Measurements from ENCODE around the gene CNOT6.

Gene CNOT6

DNA sequence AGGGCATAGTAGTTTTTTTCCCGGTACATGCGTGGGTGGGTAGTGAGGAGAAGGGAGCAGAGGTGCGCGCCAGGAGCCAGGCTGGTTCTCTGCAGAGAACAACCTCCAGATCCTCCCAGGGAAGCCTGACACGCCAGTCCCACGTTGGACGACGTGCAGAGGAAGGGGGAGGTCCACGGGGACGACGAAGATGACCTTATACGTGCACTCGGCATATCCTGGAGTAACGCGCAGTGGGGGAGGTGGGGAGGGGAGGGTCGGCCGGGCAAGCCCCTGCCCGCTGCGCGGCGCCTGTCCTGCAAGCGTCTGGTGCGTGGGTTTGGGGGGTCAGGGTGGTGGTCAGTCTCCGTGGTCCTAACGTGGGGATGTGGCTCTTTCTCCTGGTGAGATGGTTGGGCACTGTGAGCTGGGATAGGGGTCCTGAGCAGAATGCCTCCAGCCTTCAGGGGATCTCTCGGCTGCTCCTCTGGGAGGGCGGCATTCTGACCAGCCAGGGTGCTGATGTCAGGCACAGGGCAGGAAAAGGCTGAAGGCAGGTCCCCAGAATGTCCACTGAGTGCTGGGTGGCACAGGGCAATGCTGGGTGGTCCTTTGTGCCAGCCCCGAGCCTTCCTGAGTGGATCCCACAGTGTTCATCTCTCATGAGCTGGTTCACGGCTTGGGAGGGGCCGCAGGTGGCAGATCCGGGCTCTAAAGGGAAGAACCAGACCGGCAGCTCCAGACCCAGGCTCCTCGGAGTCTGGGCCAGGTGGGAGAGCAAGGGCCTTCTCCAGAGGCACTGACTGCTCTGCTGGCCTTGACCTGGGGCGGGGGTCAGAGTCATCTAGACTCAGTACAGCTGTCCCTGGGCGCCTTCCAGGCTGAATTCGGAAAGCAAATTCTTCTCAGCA lies 107.7 kb downstream of the CNOT6 start:
- DNase-seq, result no peak

DNA sequence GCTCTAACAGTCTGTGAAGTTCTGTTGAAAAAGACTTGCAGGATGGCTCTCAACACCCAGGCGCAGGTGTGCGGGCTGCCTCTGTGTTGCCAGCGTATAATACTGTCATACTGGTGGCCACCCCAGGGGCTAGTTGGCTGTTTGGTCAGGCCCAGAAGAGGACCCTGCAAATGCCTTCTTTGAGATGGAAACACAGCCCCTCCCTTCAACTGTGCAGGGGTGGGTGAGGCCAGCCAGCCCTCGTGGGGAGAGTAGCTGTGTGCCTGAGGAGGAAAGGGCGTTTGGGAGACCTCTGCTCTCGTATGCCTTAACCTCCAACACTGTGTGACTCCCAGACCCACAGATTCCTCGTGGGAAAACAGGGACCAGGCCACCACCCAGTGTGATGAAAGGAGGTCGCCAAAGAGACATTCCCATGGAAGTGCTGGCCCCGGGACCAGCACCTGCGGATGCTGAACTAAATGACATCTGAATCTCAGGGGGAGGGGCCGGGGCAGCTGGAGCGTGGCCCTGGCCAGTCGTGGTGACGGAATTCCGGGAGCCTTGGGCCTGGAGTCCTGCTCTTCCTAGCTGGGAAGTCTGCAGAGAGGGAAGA lies 108.4 kb downstream of the CNOT6 start:
- DNase-seq, result no peak

DNA sequence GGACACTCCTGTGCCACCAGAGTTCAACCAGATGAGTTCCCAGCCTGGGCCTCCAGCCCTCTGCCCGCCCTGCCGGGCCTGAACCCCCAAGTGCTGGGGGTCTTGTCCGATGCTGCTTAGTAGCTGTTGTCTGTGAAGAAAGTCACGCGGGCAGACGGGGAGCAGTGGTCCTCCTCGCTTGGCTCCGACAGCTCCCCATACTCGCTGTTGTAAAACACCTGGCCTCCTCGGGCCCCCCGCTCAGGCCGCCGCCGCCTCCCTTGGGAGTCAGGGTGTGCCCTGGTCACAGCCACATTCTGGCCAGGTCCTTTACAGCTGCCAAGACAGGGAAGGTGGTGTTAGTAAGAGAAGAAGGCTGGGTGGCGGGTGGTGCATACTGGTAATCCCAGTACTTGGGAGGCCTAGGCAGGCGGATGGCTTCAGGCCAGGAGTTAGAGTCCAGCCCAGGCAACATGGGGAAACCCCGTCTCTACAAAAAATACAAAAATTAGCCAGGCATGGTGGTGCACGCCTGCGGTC lies 109.0 kb downstream of the CNOT6 start:
- no peak for DNase-seq

DNA sequence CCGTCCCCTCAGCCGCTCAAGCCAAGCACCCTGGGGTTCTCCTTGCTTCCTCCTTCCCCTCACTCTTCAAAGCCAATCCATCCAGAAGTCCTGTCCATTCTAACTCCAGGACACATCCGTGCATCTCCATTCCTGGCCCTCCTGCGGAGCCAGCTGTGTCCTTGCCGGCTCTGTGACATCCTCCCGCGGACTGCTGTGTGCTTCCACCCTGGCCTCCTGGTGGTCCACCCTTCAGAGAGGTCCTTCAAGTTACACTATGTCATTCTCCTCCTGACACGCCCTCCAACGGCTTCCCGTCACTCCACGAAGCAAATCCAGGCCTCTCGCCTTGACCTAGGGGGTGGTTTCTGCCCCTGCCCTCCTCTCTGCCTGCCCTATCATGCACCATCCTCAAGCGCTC lies 110.1 kb downstream of the CNOT6 start:
- no peak for DNase-seq

DNA sequence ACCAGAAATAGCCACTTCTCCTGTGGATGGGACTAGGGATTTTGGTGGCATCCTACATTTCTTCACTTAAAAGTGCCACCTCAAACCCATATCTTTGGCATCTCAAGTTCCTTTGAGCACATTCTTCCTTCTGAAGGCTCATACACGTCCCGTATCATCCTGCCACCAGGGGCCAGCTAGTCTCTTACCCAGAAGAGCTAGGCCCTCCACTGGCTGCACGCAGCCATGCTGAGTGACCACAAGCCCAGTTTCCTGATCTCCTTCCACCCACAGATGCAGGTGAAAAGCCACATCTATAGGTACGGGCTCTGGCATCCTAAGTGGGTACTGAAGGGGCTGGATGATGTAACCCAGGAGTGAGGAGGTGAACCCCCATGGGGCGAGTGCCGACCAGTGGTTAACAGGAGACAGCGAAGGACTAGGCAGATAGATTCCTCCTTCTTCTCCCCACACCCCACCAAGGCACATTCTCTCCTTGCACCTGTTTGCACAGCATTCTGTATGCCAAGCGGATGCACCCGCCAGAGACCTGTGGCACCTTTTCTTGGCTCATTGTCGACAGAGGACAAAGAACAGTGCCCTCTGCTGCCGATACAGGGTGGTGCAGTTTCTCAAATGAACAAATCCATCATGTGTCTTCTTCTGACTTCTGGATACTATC lies 111.5 kb downstream of the CNOT6 start:
- DNase-seq, result peak; percentile 57 to 80 (median 66)

DNA sequence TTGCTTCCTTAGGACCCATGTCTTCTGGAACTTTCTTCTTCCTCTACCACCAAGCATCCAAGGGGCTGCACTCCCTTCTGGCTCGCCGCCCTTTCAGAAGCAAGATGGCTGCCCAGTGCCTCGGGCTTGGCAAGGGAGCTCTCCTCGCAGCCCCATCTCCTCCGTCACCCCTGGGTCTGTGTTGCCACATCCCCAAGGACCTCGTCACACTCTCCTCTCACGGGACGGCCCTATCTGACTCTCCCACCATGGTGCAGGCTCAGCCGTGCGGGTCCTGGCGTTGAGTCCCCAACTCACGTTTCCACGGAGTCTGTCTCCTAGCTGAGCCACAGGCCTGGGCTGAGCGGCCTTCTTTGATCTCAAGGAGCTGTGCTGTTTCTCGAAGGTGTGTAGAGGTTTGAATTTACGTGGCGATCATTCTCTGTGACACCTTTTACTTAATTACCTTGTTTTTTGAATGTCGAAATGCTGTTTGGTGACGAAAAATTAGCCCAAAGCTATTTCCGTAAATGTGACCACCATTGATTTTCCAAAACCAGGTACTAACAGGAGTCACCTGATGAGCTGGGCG lies 112.1 kb downstream of the CNOT6 start:
- DNase-seq, result no peak

DNA sequence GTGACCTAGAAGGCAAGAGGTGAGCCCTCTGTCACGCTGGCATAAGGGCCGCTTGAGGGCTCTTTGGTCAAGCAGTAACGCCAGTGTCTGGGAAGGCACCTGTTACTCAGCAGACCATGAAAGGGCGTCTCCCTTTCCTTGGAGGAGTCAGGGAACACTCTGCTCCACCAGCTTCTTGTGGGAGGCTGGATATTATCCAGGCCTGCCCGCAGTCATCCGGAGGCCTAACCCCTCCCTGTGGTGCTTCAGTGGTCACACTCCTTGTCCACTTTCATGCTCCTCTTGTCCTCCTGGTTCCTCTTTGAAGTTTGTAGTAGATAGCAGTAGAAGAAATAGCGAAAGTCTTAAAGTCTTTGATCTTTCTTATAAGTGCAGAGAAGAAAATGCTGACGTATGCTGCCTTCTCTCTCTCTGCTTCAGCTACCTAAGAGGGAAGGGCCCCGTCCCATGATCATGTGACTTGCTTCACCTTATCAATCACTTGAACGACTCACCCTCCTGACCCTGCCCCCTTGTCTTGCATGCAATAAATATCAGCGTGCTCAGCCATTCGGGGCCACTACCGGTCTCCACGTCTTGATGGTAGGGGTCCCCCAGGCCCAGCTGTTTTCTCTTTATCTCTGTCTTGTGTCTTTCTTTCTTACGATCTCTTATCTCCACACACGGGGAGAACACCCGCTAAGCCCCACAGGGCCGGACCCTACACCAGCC lies 113.8 kb downstream of the CNOT6 start:
- DNase-seq, result no peak

DNA sequence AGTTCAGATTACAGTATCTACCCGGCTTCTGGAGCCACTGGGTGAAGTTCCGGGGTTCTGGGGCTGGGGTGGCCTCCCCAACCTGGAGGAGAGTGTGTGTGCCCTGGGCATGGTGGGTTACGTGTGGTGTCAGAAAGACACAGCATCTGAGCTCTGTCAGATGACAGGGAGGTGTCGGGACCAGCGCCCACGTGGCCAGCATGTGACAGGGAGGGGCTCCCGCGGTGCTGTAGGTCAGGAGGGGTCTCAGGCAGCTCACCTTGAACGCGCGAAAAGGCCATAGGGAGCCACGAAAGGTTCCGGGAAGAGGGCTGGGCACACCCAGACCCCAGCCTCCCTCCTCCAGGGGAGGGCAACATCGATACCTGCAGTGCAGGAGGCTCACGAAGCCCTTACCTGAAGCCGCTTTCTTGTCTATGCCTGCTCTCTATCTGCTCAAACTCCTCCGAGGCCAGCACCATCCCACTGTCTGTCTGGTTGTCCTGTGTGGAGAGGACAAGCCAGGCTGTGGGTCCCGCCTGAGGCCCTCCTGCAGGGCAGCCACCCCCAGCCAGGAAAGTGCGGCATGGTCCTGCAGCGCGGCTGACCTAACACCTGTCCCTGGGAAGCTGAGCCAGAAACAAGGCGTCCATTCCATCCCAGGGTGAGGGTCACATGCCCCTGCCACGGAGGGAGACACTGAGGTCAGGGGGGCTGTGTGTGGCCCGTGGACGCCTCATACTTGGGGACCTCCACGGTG lies 114.6 kb downstream of the CNOT6 start:
- no peak for DNase-seq

DNA sequence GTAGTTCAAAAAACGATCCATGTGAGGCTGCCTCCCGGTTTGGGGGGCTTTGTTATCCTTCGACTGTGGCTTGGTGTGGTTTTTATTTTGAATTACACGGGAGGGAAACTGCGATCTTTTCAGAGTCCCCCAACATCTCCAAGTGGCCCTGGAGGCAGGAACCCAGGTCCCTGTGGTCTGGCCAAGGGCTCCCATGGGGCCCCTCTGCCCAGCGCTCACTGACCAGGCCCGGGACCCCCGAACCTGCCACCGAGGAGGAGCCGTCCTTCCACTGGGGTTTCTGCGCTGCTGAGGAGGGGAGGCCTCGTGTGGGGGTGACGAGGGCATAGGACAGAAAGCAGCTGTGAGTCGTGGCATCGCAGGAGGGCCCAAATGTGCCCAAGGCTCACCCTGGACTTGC lies 115.2 kb downstream of the CNOT6 start:
- DNase-seq, result no peak

DNA sequence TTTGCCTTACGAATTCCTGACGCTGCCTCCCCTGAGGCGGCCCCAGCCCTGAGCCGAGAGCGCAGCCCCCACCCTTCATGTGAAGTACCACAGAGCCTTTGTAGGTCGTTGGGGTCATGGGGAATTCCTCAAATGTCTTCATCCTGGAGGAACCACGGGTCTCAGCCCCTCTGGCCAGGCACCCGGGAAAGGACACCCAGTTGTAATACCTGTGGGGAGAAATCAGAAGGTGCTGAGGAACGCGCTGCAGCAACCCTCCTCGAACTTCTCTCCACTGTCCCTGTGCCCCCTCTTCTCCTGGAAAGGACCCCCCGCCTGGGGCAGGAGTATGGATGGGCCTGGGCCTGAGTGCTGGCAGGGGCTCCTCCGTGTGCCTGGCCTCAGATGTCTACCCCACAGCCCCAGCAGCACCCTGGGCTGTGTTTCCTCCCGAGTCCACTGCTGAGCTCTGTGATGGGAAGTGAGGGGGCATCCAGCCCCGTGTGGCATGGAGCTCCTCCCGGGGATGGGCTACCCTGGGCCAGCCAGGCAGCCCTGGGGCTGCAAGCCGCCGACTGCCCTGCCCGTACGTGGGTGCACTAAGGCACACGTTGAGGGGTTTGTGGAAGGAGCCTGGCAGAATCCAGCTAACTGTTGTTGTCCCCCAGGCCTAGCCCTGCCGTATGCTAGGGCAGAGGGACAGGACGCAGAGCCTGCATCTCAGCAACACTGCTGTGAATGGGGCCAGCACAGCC lies 115.8 kb downstream of the CNOT6 start:
- DNase-seq, result no peak

DNA sequence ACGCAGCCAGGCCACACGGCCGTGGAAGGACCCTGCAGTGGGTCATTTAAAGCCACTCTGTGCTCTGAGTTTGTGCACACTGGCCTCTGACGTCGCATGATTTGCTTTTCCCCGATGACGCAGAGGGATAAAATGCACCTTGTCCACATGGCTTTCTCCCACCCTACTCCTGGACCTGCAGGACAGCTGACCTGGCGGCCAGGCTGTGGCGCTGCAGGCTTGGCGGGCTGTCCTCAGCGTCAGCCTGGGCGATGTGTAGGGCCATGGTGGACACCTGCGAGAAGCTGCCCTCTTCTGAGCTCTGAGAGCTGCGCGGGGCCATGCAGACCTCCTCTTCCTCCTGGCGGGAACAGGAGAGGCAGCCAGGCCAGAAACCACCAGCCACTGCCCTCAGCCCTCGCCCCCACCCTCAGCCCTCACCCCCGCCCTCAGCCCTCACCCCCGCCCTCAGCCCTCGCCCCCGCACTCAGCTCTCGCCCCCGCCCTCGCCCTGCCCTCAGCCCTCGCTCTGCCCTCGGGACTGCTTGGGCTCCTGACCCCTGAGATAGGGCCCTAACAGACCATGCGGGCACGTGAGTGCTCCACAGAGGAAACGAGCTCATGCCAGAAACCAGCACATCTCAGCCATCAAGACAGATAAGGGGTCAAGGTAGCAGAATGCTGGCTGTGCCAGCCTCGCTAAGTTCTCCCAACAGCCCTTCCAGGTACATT lies 117.1 kb downstream of the CNOT6 start:
- no peak for DNase-seq

DNA sequence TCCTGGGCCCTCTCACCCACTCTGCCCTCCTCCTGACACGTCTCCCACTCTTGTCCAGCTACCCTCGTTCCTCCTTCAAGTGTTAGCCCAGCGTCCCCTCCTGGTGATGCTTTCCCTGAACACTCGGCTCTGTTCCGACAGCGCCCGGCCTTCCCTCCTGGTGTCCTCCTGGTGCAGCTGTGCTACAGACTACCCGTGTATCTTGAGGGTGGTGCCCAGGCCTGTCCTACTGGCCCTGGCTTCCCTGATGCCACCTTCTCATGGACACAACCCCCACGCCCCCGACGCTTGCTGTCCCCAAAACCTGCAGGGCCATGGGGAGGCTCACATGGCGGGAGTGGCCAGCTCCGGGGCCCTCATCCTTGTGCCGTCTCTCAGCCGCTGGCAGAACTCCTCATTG lies 118.5 kb downstream of the CNOT6 start:
- no peak for DNase-seq

DNA sequence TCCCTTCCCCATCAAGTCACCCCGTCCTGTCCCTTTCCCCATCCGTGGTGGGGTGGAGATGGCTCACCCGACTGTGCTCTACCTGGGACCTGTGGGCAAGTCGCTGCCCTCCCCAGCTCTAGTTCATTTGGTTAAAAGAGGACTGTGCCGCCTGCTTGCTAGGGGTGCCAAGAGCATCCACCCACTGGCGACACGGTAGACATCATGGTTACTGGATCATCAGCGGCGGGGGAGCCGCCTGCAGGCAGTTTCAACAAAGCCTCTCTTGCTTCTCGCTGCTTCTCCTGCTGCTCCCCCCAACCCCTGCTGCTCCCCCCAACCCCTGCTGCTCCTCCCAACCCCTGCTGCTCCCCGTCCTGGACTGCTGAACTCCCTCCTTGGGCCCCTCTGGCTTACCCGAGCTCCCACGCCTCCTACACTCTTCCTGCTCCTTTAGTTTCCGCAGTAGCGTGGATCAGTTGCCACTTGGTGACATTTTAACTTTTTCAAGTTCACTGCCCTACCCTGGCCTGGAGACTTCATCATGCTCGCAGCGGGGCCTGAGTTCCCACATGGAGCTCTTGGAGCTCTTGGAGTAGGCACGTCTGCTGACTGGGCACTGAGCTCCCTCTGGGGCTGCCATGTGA lies 119.1 kb downstream of the CNOT6 start:
- DNase-seq, result no peak

DNA sequence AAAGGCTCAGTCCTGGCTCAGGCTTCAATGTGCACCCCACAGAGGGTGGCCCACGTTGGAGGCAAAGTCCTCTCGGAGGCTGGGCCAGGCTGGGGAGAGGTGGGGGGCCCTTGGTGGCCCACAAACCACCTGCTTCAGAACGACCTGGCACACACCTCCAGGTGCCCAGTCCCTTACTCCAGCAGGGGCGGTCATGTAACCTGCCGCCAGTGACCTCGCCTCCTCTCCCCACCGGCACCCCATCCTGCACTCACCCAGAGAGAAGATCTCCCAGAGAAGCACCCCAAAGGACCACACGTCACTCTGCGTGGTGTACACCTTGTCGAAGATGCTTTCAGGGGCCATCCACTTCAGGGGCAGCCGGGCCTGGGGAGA lies 119.6 kb downstream of the CNOT6 start:
- no peak for DNase-seq

DNA sequence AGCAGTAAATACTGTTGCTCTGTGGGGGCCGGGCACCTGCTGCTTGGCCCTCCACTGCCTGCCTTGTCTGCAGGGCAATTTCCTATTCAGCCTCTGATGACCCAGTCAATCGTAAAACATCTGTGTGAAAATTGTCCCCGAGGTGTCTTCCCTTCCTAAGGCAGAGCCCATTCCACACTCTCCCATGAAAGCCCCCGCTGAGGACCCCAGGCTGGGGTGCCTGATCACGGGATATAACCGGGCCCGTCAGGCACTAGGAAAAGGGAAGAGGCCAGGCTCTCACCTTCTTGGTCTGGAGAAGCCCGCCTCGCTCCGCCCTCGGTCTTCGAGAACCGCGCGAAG lies 124.3 kb downstream of the CNOT6 start:
- DNase-seq, result no peak

DNA sequence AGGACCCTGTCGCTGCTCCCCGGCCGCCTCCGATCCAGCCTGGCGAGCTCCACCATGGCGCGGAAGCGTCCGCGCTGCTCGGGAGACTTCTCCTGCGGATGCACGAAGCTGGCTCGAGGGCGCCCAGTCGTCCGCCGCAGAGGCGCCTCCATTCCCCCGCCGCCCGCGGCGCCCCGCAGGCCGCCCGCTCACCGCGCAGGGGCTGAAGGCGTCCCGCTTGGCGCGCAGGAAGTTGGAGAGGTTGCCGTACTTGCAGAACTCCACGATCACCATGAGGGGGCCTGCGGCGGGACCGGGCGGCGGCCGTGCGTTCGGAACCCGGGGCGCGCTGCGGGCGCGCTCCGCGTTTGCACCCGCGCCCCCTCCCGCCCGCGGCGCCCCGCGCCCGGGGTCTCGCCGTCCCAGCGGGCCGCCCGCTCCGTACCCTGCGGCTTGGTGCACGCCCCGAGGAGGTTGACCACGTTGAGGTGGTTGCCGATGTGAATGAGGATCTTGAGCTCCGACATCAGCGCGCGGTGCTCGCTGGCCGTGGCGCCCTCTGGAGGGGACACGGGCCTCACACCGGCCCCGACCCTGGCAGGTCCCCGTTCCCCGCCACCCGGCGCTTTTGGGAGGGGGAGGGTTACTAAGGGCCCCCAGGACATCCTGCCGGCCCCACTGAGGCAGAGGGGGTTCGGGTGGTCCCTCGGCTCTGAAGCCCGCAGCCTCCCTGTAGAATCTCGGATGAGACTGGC lies 124.8 kb downstream of the CNOT6 start:
- peak; percentile 13 to 65 (median 36) for DNase-seq

DNA sequence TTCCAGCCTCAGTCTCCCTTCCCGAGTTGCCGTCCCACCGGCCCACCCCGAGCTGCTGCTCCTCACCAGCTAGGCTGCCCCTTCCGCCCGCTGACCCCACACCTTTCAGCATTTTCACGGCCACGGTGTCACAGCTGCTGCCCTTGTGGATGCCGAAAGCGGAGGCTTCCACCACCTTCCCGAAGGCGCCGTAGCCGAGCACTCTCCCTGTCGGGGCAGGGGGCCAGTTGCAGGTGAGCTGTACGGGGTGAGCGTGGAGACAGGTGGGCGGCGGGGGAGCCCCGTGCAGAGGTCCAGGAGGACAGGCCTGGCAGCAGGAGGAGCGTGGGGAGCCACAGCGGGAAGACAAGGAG lies 125.4 kb downstream of the CNOT6 start:
- DNase-seq, result no peak

DNA sequence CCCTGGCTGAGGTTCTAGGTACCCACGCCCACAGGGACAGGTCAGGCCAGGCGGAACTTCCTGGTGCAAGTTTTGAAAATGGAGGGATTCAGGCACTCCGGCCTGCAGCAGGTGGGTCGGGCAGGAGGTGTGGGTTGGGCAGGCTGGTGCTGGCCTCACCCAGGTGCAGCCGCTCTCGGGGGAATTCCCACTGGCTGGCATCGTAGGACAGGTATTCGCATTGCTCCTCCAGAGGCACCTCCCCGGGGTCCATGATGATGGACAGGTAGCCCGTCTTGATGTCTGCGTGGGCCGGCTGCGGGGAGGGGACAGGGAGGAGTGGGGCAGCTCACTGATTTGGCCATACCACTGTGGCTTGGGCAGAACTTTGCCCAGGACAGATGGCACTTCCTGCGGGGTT lies 125.8 kb downstream of the CNOT6 start:
- DNase-seq, result no peak

DNA sequence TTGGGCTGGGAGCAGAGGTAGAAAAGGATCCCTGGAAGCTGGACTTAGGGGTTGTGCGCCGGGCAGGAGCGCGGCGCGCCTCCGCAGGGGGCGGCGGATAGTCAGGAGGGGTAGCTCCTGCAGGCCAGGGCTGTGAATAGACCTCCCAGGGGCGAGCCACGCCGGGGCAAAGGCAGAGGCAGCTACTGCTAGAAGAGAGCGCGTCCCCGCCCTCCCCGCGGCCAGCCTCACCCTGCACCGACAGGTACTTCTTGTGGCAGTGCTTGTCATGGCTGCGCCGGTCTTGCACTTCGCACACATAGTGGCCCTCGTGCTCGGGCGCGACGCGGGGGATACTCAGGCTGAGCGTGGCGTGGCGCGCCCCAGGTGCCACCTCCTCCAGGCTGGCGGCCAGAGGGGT lies 127.1 kb downstream of the CNOT6 start:
- DNase-seq, result no peak

DNA sequence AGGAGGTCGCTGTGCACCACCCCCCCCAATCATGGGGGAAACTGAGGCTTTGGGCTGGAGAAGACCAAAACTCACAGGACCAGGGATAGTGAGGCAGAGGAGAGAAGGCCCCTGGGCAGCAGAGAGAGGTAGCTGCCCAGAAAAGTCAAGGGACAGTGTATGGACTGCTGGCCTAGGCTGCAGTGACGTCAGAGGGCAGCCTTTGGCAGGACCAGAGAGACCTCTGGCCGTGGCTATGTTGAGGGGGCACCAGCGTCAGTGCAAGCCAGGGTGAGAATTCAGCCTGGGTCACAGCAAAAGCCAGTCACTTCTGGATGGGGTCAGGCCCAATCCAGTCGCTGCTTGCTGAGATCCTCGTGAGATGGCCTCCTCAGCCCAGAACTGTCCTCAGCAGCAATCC lies 128.7 kb downstream of the CNOT6 start:
- no peak for DNase-seq
